ENCODE results near the gene ISOC2.

The ISOC2 gene, protein sequence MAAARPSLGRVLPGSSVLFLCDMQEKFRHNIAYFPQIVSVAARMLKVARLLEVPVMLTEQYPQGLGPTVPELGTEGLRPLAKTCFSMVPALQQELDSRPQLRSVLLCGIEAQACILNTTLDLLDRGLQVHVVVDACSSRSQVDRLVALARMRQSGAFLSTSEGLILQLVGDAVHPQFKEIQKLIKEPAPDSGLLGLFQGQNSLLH

DNA sequence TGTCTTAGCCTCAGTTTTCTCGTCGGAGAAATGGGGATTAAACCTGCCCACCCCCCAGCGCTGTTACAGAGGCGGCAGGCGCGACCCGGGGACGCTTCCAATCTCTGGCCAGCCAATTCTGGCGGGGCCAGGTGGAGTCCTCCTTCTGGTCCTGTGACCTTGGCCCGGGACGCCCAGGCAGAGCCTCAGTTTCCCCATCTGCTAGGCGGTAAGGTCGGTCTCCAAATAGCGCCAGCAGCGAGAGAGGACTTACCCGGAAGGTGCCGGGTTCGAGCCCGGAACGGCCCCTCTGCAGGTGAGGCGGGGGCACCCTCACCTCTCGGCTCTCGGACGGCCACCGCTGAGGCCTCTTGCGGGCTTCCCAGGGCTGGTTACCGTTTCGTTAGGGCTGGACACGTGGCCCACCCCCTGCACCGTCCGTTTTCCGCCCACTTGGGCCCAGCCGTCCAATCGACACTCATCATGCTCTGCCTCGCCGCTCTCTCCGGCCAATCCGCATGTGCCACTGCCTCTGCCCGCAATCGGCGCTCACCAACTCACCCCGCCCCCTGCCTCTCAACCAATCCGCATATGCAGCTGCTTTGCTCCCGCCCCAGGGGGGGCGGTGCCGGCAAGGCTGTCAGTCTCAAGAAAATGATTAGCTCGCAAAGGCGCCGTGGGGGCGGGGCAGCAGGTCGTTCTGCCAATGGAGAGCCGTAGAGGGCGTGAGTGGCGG lies at the start of gene ISOC2:
ISOC2 (minus strand) TSS at position 384 of the 715 bp plus-strand sequence. CDS start 5,156 bp downstream, outside the sequence.
- peaks cover 3% of the 10 kb centered on the region for H3K36me3 ChIP-seq (ENCODE audit: control insufficient read depth, insufficient read depth, low read length)
- H3K4me3 ChIP-seq (ENCODE audit: low read depth, low read length) = peak within 1 kb of the TSS; percentile 66
- H3K27me3 ChIP-seq (ENCODE audit: control insufficient read depth, insufficient read depth, low read length) = peaks cover 44% of the 10 kb centered on the region
- H3K4me1 ChIP-seq (ENCODE audit: control insufficient read depth, insufficient read depth, low read length) = peaks cover 37% of the 10 kb centered on the region
- no peaks in the 10 kb centered on the region for H3K9me3 ChIP-seq (ENCODE audit: control insufficient read depth, insufficient read depth, low read depth, low read length)
- H3K9ac ChIP-seq (ENCODE audit: low read length) = peak within 1 kb of the TSS; percentile 75
- peak within 1 kb of the TSS; percentile 70 for H3K27ac ChIP-seq (ENCODE audit: low read depth, low read length)

DNA sequence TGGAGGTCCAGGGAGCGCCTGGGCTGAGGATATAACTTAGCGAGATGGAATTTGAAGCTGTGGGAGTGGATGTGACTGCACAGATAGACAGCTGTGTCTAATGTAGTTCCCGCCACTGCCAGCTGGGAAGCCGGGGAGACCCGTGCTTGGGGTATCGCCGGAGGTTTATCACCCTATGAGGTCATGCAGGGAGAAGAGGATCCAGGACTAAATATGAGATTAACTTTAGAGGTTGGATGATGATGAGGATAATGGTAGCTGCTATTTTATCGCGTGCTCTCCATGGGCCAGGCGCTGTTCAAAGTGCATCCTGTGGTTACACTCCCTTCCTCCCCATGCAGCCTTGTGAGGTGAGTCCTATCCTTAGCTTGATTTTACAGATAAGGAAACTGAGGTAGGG lies 46.7 kb upstream of the ISOC2 start:
- Histone ChIP-seq H3K27ac (ENCODE audit: low read depth, low read length) (no peak overlapping the region), H3K4me3 (ENCODE audit: low read depth, low read length) (no peak overlapping the region), H3K36me3 (ENCODE audit: control insufficient read depth, insufficient read depth, low read length) (no peaks in the 10 kb centered on the region), H3K4me1 (ENCODE audit: control insufficient read depth, insufficient read depth, low read length) (no peaks in the 10 kb centered on the region), H3K9ac (ENCODE audit: low read length) (no peak overlapping the region), H3K27me3 (ENCODE audit: control insufficient read depth, insufficient read depth, low read length) (peaks cover 12% of the 10 kb centered on the region), H3K9me3 (ENCODE audit: control insufficient read depth, insufficient read depth, low read depth, low read length) (peaks cover 4% of the 10 kb centered on the region; the same call in 1 of the 2 replicates)

DNA sequence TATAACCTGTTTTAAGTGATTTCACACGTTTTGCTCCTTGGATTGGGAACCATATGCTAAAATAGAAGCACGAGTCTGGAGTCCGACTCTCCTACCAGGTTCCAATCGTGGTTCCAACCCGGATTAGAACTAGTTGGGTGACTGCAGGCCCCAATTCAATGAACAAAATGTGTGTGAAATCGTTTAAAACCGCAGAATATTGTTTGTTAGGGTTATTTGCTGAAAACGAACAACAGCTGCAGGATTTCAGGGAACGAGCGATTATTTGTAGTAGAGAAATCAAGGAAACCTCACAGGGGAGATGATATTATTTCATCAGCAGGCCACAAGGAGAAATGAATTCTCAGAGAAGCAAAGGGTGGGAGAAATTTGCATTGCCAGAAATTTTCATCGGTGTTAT lies 43.5 kb upstream of the ISOC2 start:
- no peak overlapping the region for H3K27ac ChIP-seq (ENCODE audit: low read depth, low read length)
- no peaks in the 10 kb centered on the region for H3K36me3 ChIP-seq (ENCODE audit: control insufficient read depth, insufficient read depth, low read length)
- no peak overlapping the region for H3K4me3 ChIP-seq (ENCODE audit: low read depth, low read length)
- H3K9me3 ChIP-seq (ENCODE audit: control insufficient read depth, insufficient read depth, low read depth, low read length) = peaks cover 6% of the 10 kb centered on the region; the same call in 1 of the 2 replicates
- peaks cover 31% of the 10 kb centered on the region for H3K27me3 ChIP-seq (ENCODE audit: control insufficient read depth, insufficient read depth, low read length)
- no peaks in the 10 kb centered on the region for H3K4me1 ChIP-seq (ENCODE audit: control insufficient read depth, insufficient read depth, low read length)
- H3K9ac ChIP-seq (ENCODE audit: low read length) = no peak overlapping the region

DNA sequence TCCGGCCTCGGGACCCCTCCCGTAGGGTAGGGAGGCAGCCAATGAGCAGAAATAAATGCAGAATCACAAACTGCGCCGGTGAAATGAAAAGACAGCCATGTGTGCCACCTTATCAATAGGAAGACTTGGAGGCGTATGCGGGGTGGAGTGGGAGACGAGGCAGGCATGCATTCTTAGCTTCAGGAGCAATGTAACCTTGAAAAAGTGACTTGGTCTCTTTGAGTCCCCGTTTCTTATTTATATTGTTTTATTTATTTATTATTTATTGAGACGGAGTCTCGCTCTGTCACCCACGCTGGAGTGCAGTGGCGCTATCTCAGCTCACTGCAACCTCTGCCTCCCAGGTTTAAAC lies 42.8 kb upstream of the ISOC2 start:
- Histone ChIP-seq H3K9me3 (ENCODE audit: control insufficient read depth, insufficient read depth, low read depth, low read length) (peaks cover 6% of the 10 kb centered on the region; the same call in 1 of the 2 replicates), H3K36me3 (ENCODE audit: control insufficient read depth, insufficient read depth, low read length) (no peaks in the 10 kb centered on the region), H3K4me3 (ENCODE audit: low read depth, low read length) (no peak overlapping the region), H3K4me1 (ENCODE audit: control insufficient read depth, insufficient read depth, low read length) (no peaks in the 10 kb centered on the region), H3K27ac (ENCODE audit: low read depth, low read length) (no peak overlapping the region), H3K9ac (ENCODE audit: low read length) (no peak overlapping the region), H3K27me3 (ENCODE audit: control insufficient read depth, insufficient read depth, low read length) (peaks cover 31% of the 10 kb centered on the region)

DNA sequence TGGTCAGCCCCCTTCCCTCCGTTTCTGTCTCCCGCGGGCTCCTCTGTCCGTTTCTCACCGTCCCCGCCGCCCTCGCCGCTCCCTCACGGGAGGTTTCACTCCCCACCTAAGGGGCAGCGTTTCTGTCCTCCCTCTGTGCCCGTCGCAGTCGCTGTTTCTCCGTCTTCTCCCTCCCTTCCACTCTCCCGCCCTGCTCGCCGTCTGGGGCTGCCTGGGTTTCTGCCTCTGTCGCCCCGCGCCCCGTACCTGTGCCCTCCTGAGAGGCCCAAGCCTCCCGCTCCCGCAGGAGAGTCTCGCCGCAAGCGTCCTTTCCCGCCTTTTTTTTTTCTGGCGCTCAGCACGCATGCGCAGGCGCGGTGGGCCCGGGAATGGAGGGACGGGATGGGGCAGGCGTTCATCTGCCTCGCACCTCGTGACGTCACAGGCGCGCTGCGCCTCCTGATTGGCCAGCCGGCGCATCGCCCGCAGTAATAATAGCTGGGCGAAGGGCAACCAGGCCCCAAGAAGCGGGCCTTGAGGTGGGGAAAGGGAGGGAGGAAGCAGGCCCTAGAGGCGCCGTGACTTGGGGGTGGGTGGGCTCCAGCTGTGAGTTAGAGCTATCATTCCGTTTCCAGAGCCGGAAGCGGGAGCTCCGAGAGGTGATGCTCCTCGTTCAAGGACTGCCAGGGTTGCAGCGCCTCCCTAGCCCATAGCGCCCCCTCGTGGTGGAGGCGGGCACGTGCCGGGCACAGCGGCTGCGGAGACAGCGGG lies 42.2 kb upstream of the ISOC2 start:
- Histone ChIP-seq H3K9ac (ENCODE audit: low read length) (no peak overlapping the region), H3K4me3 (ENCODE audit: low read depth, low read length) (peak overlapping the region; percentile 32)

DNA sequence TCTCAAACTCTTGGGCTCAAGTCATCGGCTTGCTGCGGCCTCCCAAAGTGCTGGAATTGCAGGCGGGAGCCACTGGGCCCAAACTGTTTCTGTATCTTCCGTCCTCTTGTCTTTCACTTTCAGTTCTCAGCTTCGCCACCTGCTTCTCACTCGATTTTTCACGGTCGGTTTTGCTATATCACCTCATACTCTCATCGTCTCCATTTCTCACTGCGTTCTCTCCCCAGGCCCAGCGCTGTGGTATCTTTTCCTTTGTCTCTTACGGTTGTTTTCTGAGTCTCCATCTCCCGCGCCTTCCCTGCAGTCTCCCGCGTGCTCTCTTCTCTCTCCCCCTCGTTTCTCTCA lies 41.7 kb upstream of the ISOC2 start:
- Histone ChIP-seq H3K36me3 (ENCODE audit: control insufficient read depth, insufficient read depth, low read length) (no peaks in the 10 kb centered on the region), H3K9me3 (ENCODE audit: control insufficient read depth, insufficient read depth, low read depth, low read length) (peaks cover 6% of the 10 kb centered on the region; the same call in 1 of the 2 replicates), H3K4me3 (ENCODE audit: low read depth, low read length) (no peak overlapping the region), H3K27me3 (ENCODE audit: control insufficient read depth, insufficient read depth, low read length) (peaks cover 29% of the 10 kb centered on the region), H3K27ac (ENCODE audit: low read depth, low read length) (no peak overlapping the region), H3K4me1 (ENCODE audit: control insufficient read depth, insufficient read depth, low read length) (no peaks in the 10 kb centered on the region), H3K9ac (ENCODE audit: low read length) (no peak overlapping the region)

More for the DNA sequence above, 42.2 kb upstream of the ISOC2 start:
- Histone ChIP-seq H3K36me3 (ENCODE audit: control insufficient read depth, insufficient read depth, low read length) (no peaks in the 10 kb centered on the region), H3K9me3 (ENCODE audit: control insufficient read depth, insufficient read depth, low read depth, low read length) (peaks cover 6% of the 10 kb centered on the region; the same call in 1 of the 2 replicates), H3K27me3 (ENCODE audit: control insufficient read depth, insufficient read depth, low read length) (peaks cover 31% of the 10 kb centered on the region), H3K27ac (ENCODE audit: low read depth, low read length) (no peak overlapping the region), H3K4me1 (ENCODE audit: control insufficient read depth, insufficient read depth, low read length) (no peaks in the 10 kb centered on the region)

DNA sequence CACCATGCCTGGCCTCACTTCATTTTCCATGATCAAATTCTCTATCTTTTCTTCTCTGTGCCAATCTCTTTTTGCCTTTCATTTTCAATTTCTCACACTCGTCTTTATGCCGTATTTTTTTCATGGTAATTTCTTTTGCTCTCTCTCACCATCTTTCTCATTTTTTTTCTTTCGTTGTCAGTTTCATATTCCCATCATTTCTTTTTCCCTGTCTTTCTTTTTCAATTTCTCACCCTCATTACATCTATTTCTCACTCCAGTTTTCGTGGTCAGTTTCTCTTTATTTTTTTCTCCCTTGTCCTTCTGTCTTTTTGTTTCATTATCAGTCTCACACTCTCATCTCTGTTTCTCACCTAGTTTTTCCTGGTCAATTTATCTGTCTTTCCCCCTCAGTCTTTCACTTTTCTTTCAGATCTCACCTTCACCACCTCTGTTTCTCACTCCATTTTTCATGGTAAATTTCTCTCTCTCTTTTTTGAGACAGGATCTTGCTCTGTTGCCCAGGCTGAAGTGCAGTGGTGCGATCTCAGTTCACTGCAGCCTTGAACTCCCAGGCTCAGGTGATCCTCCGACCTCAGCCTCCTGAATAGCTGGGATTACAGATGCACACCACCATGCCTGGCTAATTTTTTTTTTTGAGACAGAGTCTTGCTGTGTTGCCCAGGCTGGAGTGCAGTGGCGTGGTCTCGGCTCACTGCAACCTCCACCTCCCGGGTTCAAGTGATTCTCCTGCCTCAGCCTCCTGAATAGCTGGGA lies 40.9 kb upstream of the ISOC2 start:
- Histone ChIP-seq H3K27ac (ENCODE audit: low read depth, low read length) (no peak overlapping the region), H3K36me3 (ENCODE audit: control insufficient read depth, insufficient read depth, low read length) (no peaks in the 10 kb centered on the region), H3K4me3 (ENCODE audit: low read depth, low read length) (no peak overlapping the region), H3K9me3 (ENCODE audit: control insufficient read depth, insufficient read depth, low read depth, low read length) (peaks cover 6% of the 10 kb centered on the region; the same call in 1 of the 2 replicates), H3K9ac (ENCODE audit: low read length) (no peak overlapping the region), H3K4me1 (ENCODE audit: control insufficient read depth, insufficient read depth, low read length) (peaks cover 3% of the 10 kb centered on the region; the same call in 1 of the 2 replicates), H3K27me3 (ENCODE audit: control insufficient read depth, insufficient read depth, low read length) (peaks cover 29% of the 10 kb centered on the region)

DNA sequence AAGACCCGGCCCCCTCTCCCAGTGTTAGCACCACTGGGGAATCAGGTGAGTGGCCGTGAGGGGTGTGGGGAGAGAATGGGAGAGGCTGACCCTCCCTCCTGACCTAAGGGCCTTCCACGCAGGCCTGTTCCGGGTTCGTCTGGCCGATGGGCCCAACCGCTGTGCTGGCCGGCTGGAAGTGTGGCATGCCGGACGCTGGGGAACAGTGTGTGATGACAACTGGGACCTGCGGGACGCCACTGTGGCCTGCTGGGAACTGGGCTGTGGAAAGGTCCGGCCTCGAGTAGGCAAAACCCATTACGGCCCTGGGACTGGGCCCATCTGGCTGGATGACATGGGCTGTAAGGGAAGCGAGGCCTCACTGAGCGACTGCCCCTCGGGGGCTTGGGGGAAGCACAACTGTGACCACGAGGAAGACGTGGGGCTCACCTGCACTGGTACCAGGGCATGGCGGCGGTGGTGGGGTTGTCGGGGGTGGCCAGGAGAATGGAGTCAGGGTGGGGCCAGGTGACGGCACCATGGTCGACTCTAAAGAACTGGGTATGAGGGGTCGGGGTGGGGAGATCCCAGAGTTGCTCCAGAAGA lies 39.0 kb upstream of the ISOC2 start:
- H3K36me3 ChIP-seq (ENCODE audit: control insufficient read depth, insufficient read depth, low read length) = no peaks in the 10 kb centered on the region
- H3K4me3 ChIP-seq (ENCODE audit: low read depth, low read length) = no peak overlapping the region
- peaks cover 6% of the 10 kb centered on the region; the same call in 1 of the 2 replicates for H3K9me3 ChIP-seq (ENCODE audit: control insufficient read depth, insufficient read depth, low read depth, low read length)
- peaks cover 29% of the 10 kb centered on the region for H3K27me3 ChIP-seq (ENCODE audit: control insufficient read depth, insufficient read depth, low read length)
- H3K4me1 ChIP-seq (ENCODE audit: control insufficient read depth, insufficient read depth, low read length) = peaks cover 21% of the 10 kb centered on the region
- no peak overlapping the region for H3K27ac ChIP-seq (ENCODE audit: low read depth, low read length)
- H3K9ac ChIP-seq (ENCODE audit: low read length) = no peak overlapping the region

DNA sequence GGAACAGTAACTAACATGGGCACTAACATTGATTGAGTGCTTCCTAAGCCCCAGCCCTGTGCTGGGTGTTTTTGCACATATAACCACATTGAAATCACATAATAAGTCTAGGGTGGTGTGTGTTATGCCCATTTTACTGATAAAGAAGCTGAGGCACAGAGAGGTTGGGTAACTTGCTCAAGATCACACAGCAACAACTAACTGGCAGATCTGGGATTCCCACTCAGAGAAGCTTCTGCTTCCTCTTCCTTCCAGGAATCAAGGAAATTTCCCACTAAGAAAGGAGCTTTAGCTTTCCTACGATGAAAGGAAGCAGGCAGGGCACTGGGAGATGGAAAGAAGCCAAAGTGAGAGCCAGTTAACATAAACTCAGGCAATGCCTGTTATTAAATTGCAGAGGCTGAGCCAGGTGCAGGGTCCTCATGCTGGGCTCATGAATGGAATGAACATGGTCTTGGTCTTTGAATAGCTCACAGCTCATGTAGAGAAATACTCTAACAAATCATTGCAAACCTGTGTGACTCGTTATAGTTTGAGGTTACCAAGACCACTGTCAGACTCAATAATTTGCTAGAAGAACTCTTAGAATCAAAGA lies 36.9 kb upstream of the ISOC2 start:
- H3K4me3 ChIP-seq (ENCODE audit: low read depth, low read length) = no peak overlapping the region
- H3K4me1 ChIP-seq (ENCODE audit: control insufficient read depth, insufficient read depth, low read length) = peaks cover 37% of the 10 kb centered on the region
- no peaks in the 10 kb centered on the region for H3K36me3 ChIP-seq (ENCODE audit: control insufficient read depth, insufficient read depth, low read length)
- H3K9me3 ChIP-seq (ENCODE audit: control insufficient read depth, insufficient read depth, low read depth, low read length) = peaks cover 4% of the 10 kb centered on the region; the same call in 1 of the 2 replicates
- H3K9ac ChIP-seq (ENCODE audit: low read length) = no peak overlapping the region
- H3K27me3 ChIP-seq (ENCODE audit: control insufficient read depth, insufficient read depth, low read length) = peaks cover 21% of the 10 kb centered on the region
- no peak overlapping the region for H3K27ac ChIP-seq (ENCODE audit: low read depth, low read length)

DNA sequence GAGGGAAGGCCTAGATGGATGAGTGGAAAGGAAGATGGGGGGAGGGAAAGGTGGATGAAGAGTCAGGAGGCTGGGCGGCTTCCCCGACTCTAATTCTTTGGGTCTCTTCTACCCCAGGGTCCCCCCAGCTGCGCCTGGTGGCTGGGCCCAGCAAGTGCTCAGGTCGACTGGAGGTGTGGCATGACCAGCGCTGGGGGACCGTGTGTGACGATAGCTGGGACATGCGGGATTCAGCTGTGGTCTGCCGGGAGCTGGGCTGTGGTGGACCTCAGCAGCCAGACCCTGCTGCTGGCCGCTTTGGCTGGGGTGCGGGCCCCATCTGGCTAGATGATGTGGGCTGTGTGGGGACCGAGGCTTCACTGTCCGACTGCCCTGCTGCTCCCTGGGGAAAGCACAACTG lies 36.3 kb upstream of the ISOC2 start:
- Histone ChIP-seq H3K9ac (ENCODE audit: low read length) (no peak overlapping the region), H3K4me1 (ENCODE audit: control insufficient read depth, insufficient read depth, low read length) (peaks cover 43% of the 10 kb centered on the region), H3K36me3 (ENCODE audit: control insufficient read depth, insufficient read depth, low read length) (no peaks in the 10 kb centered on the region), H3K9me3 (ENCODE audit: control insufficient read depth, insufficient read depth, low read depth, low read length) (no peaks in the 10 kb centered on the region), H3K27me3 (ENCODE audit: control insufficient read depth, insufficient read depth, low read length) (peaks cover 16% of the 10 kb centered on the region; the same call in 1 of the 2 replicates), H3K4me3 (ENCODE audit: low read depth, low read length) (no peak overlapping the region), H3K27ac (ENCODE audit: low read depth, low read length) (no peak overlapping the region)

Data from HUES6 (cell line).